Natural killer cell (primary cell): ENCODE data around the gene CSPG4. TPM values are rescaled to one million over a fixed set of nuclear protein-coding genes. Genes with fewer than 3 reads are reported as not detected.
A peak's percentile ranks its signal among the peaks of the same experiment; 100 is the strongest.
"Not testable (repeated sequence)": the region's sequence is repeated elsewhere in the genome, so short reads cannot be mapped to it uniquely, and the experiment has no call there.

Source experiments
- ATAC-seq, 3 donors: fragments of 150-1000 bp in 2 of 3; fragments of 200-7000 bp in 1 of 3; cut with Tn5 transposase; 1 replicate in 1 of 3; 2 replicates in 2 of 3; pipeline ENCODE4 v1.10.0; 2021; ENCODE audit warnings: mild to moderate bottlenecking in 2 of 3, moderate library complexity in 2 of 3
- DNase-seq, 2 donors: peaks; one replicate each; pipeline versions ENCODE4 v3.0.0 to v3.0.0-alpha.2; 2013 to 2021; ENCODE audit warnings: mixed read lengths in 1 of 2
- H3K27ac ChIP-seq: one replicate; pipeline ENCODE4 v1.5.1; 2013; ENCODE audit warnings: mild to moderate bottlenecking, low read length
- H3K27me3 ChIP-seq: one replicate; pipeline ENCODE4 v1.6.1; 2013; ENCODE audit warnings: low read length; ENCODE audit not compliant: control insufficient read depth, insufficient read depth
- H3K36me3 ChIP-seq: one replicate; pipeline ENCODE4 v1.6.1; 2013; ENCODE audit warnings: low read length; ENCODE audit not compliant: control insufficient read depth, insufficient read depth
- H3K4me1 ChIP-seq: one replicate; pipeline ENCODE4 v1.6.1; 2013; ENCODE audit warnings: low read length; ENCODE audit not compliant: control insufficient read depth, insufficient read depth
- H3K4me3 ChIP-seq: one replicate; pipeline ENCODE4 v1.5.1; 2013; ENCODE audit warnings: low read length
- H3K9me3 ChIP-seq: one replicate; pipeline ENCODE4 v1.6.1; 2013; ENCODE audit warnings: low read length; ENCODE audit not compliant: control insufficient read depth, insufficient read depth
- H3K27ac Mint-ChIP-seq, 2 donors: one replicate each; pipeline ENCODE4 v1.8.0; 2022; ENCODE audit warnings: mild to moderate bottlenecking in 2 of 2, mixed read lengths in 2 of 2, moderate library complexity in 1 of 2
- H3K27me3 Mint-ChIP-seq, 2 donors: one replicate each; pipeline ENCODE4 v1.8.0; 2022; ENCODE audit warnings: low read depth in 2 of 2, mixed read lengths in 2 of 2
- H3K36me3 Mint-ChIP-seq: one replicate; pipeline ENCODE4 v1.8.0; 2022; ENCODE audit warnings: mixed read lengths
- H3K4me1 Mint-ChIP-seq, 2 donors: one replicate each; pipeline ENCODE4 v1.8.0; 2022; ENCODE audit warnings: mixed read lengths in 2 of 2
- H3K4me3 Mint-ChIP-seq: one replicate; pipeline ENCODE4 v1.8.0; 2022; ENCODE audit warnings: mild to moderate bottlenecking, moderate library complexity, mixed read lengths
- H3K9me3 Mint-ChIP-seq, 2 donors: one replicate each; pipeline ENCODE4 v1.8.0; 2022; ENCODE audit warnings: mixed read lengths in 2 of 2
- CTCF ChIP-seq: fragments of 200-600 bp; IDR thresholded peaks from one replicate; pipeline ENCODE4 v1.8.0; 2022; ENCODE audit warnings: antibody characterized with exemption
- WGBS: methylation state at CpG from one replicate; pipeline ENCODE4 v1.1.7; 2013; ENCODE audit warnings: missing lambda C conversion rate; ENCODE audit not compliant: insufficient coverage; 5-methylcytosine and 5-hydroxymethylcytosine counted together
- intact Hi-C: fragments of 100-400 bp; cut with micrococcal nuclease; formaldehyde crosslinking; loops from one replicate; pipeline ENCODE4 v1.14.2; 2022
- total RNA-seq, 4 donors: library from RNA; stranded (reverse); fragments of 120-200 nt in 1 of 4; gene quantifications; one replicate each; pipeline versions ENCODE4 v1.2.3 to v1.2.4, GENCODE V29; 2013 to 2022

CSPG4 gene
- total RNA-seq, 3 donors from 2014 or later (not counting 1 experiment from before 2014, with no cell fraction given) = 0.05 to 0.09 (median 0.07) TPM

GRCh38 chr15:75699517-75699916 is 13.1 kb downstream of the CSPG4 start:
- peak overlapping the region; percentile 35 for H3K4me3 Mint-ChIP-seq
- peaks cover 0 to 12% of the 10 kb centered on the region in 2 donors for H3K27me3 Mint-ChIP-seq
- peaks cover 31 to 62% of the 10 kb centered on the region in 2 donors for H3K4me1 Mint-ChIP-seq
- H3K27ac Mint-ChIP-seq = peak overlapping the region in 1 of 2 donors; percentile 72
- H3K27me3 ChIP-seq, H3K36me3 ChIP-seq, H3K36me3 Mint-ChIP-seq, H3K9me3 ChIP-seq, ATAC-seq, intact Hi-C loops, DNase-seq, H3K9me3 Mint-ChIP-seq, H3K4me3 ChIP-seq: not testable (repeated sequence)
- Histone ChIP-seq H3K4me1 (peaks cover 68% of the 10 kb centered on the region), H3K27ac (peak overlapping the region; percentile 7)
- WGBS = 0% methylated on average over 1 of the region's 7 CpGs

GRCh38 chr15:75697974-75698747 is 14.5 kb downstream of the CSPG4 start:
- ATAC-seq, H3K9me3 ChIP-seq, DNase-seq, H3K9me3 Mint-ChIP-seq, H3K27ac Mint-ChIP-seq, intact Hi-C loops, H3K36me3 ChIP-seq, H3K27me3 ChIP-seq, H3K36me3 Mint-ChIP-seq, H3K27ac ChIP-seq, H3K4me3 ChIP-seq: not testable (repeated sequence)
- Mint-ChIP-seq H3K27me3 (peaks cover 0 to 12% of the 10 kb centered on the region in 2 donors), H3K4me3 (peak overlapping the region; percentile 11), H3K4me1 (peaks cover 34 to 69% of the 10 kb centered on the region in 2 donors)
- H3K4me1 ChIP-seq = peaks cover 79% of the 10 kb centered on the region
- 93% methylated on average over 17 of the region's 21 CpGs for WGBS

GRCh38 chr15:75697523-75697922 is 15.1 kb downstream of the CSPG4 start:
- Histone ChIP-seq H3K36me3 (no peaks in the 10 kb centered on the region), H3K4me3 (no peak overlapping the region), H3K4me1 (peaks cover 82% of the 10 kb centered on the region), H3K27ac (no peak overlapping the region), H3K27me3 (no peaks in the 10 kb centered on the region), H3K9me3 (no peaks in the 10 kb centered on the region)
- Mint-ChIP-seq H3K4me1 (peaks cover 34 to 72% of the 10 kb centered on the region in 2 donors), H3K4me3 (peak overlapping the region; percentile 11), H3K27ac (no peak overlapping the region), H3K36me3 (no peaks in the 10 kb centered on the region), H3K9me3 (no peaks in the 10 kb centered on the region), H3K27me3 (peaks cover under 1 to 14% of the 10 kb centered on the region in 2 donors)
- WGBS = 97% methylated on average over 6 of the region's 7 CpGs
- DNase-seq (no peak), ATAC-seq (no peak)
- TF ChIP-seq CTCF = no peak
- intact Hi-C loops = no loop called here

- Mint-ChIP-seq H3K27me3 (peaks cover 6 to 15% of the 10 kb centered on the region in 2 donors), H3K27ac (no peak overlapping the region), H3K4me3 (no peak overlapping the region), H3K9me3 (no peaks in the 10 kb centered on the region), H3K36me3 (no peaks in the 10 kb centered on the region), H3K4me1 (peaks cover 28 to 70% of the 10 kb centered on the region in 2 donors)
- no peak for TF ChIP-seq CTCF
- DNase-seq (no peak), ATAC-seq (no peak)
- H3K27me3 ChIP-seq = no peaks in the 10 kb centered on the region
- H3K27ac ChIP-seq = no peak overlapping the region
- WGBS = 90% methylated on average over 11 of the region's 11 CpGs
- no peaks in the 10 kb centered on the region for H3K9me3 ChIP-seq
- peaks cover 80% of the 10 kb centered on the region for H3K4me1 ChIP-seq
- H3K36me3 ChIP-seq = no peaks in the 10 kb centered on the region
- intact Hi-C loops = no loop called here
- H3K4me3 ChIP-seq = no peak overlapping the region
These were observed 15.8 kb downstream of the CSPG4 start for GRCh38 chr15:75696854-75697259.
